Measurements from ENCODE around the gene CHD9NB.

The CHD9NB gene

DNA sequence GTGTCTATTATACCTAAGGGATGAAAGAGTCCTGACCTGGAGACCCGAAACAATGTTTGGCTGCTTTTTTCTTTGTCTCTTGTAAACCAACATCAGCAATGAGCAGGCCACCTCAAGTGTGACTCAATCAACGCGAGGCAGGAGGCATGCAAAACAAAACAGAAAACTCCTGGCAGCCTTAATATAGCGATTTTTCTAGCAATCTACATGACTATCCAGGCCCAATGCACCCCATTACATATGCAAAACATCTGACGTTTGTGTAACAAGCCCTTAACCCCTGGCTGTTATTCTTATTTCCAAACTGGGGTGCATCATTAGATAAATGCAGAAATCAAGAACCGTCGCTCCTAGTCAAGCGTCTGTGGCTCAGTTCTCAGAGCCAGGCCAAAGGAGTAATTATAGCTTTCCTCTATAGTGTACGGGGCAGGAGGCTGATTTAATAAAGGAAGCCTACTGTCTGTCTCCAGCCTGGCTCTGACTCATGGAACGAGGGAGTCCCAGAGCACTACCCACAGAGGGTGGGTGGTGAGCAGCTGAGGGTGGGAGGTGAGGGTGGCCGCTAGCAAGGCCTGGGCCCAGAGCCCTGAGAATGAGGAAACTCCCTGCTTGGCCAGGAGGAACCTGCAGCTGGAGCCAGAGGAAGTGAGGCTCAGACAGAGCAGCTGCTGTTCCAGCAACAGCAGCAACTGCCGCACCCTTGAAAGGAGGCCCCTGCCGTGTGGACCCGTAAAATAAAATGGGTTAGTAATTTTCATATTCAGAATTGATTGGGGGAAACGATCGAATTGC is 46.0 kb upstream of the CHD9NB start (continued):
- TF ChIP-seq ZNF391 (tag by site-specific recombination; IDR thresholded peaks at IDR 0.05; ENCODE audit: borderline replicate concordance, low read depth) (no peak), ZNF214 (tag by site-specific recombination; IDR thresholded peaks at IDR 0.05; ENCODE audit: borderline replicate concordance) (no peak), ZNF175 (tag by site-specific recombination; IDR thresholded peaks at IDR 0.05) (no peak)
- TF ChIP-seq, protein P1, sequence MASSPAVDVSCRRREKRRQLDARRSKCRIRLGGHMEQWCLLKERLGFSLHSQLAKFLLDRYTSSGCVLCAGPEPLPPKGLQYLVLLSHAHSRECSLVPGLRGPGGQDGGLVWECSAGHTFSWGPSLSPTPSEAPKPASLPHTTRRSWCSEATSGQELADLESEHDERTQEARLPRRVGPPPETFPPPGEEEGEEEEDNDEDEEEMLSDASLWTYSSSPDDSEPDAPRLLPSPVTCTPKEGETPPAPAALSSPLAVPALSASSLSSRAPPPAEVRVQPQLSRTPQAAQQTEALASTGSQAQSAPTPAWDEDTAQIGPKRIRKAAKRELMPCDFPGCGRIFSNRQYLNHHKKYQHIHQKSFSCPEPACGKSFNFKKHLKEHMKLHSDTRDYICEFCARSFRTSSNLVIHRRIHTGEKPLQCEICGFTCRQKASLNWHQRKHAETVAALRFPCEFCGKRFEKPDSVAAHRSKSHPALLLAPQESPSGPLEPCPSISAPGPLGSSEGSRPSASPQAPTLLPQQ (tag by site-specific recombination; IDR thresholded peaks at IDR 0.05), result peak; percentile 71
- TF ChIP-seq, protein P2, sequence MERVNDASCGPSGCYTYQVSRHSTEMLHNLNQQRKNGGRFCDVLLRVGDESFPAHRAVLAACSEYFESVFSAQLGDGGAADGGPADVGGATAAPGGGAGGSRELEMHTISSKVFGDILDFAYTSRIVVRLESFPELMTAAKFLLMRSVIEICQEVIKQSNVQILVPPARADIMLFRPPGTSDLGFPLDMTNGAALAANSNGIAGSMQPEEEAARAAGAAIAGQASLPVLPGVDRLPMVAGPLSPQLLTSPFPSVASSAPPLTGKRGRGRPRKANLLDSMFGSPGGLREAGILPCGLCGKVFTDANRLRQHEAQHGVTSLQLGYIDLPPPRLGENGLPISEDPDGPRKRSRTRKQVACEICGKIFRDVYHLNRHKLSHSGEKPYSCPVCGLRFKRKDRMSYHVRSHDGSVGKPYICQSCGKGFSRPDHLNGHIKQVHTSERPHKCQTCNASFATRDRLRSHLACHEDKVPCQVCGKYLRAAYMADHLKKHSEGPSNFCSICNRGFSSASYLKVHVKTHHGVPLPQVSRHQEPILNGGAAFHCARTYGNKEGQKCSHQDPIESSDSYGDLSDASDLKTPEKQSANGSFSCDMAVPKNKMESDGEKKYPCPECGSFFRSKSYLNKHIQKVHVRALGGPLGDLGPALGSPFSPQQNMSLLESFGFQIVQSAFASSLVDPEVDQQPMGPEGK (tag by site-specific recombination; IDR thresholded peaks at IDR 0.05), result peak; percentile 37

DNA sequence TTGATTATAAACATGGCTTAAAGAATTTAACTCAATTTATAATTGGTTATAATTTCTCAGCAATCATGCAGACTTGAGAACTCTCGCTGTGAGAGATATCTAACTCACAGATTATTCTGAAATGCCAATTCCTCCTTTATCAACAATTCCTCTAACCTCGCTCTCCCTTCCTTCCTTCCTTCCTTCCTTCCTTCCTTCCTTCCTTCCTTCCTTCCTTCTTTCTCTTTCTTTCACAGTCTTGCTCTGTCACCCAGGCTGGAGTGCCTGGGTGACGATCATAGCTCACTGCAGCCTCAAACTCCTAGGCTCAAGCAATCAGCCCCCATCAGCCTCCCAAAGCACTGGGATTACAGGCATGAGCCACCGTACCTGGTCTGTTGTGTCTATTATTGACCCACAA is 44.5 kb upstream of the CHD9NB start:
- Histone ChIP-seq H3K36me3 (ENCODE audit: control insufficient read depth in 2 of 2, insufficient read depth in 1 of 2, low read length in 2 of 2) (no peaks in the 10 kb centered on the region), H3K4me1 (ENCODE audit: control insufficient read depth, insufficient read depth, low read length) (peaks cover 17% of the 10 kb centered on the region), H3K27ac (ENCODE audit: extremely low read depth, low read depth, low read length) (no peak overlapping the region), H3K4me3 (ENCODE audit: low read depth, low read length) (no peak overlapping the region), H3K9me3 (ENCODE audit: control insufficient read depth, insufficient read depth, low read depth, low read length) (no peaks in the 10 kb centered on the region)
- ChIA-PET CTCF (no interaction called here), POLR2A (no interaction called here)
- no peak for TF ChIP-seq GLI2 (tag by site-specific recombination; IDR thresholded peaks at IDR 0.05; ENCODE audit: borderline replicate concordance, low read depth)
- TF ChIP-seq ZNF792 (tag by site-specific recombination; IDR thresholded peaks at IDR 0.05), result no peak
- TF ChIP-seq BCL11A (tag by site-specific recombination; IDR thresholded peaks at IDR 0.05; ENCODE audit: low read depth), result no peak
- TF ChIP-seq ZNF366 (tag by site-specific recombination; conservative IDR thresholded peaks at IDR 0.05), result peak; percentile 62; the same call in 1 of the 2 replicates
- TF ChIP-seq ZNF629 (tag by site-specific recombination; IDR thresholded peaks at IDR 0.05), result no peak
- no peak for TF ChIP-seq ZNF768 (tag by site-specific recombination; IDR thresholded peaks at IDR 0.05)

DNA sequence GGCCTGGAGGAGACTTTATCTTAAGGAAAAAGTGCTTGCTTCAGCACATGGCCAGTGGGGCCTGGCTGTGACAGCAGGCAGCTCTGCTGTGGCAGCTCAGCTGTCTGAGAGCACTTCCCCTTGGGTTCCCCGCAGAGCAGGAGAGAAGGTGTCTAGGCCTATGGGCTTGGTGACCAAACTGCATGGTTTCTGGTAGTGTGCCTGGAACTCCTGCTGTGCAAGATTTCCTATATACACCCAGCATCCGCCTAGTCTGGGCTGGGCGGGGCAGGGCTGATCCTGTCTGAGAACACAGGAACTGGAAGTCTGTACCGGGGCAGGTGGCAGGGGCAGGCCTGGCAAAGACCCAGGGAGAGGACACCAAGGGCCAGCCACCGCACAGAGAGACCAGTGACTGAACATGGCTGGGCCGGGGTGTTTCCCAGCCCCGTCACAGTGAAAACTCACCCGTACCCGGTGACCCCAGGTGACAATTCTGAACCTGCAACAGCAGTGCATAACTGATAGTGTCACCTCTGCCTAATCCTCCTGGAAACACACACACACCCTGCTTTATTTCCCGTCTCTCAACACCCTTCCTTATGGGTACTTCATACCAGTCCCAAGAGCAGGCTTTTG is 41.4 kb upstream of the CHD9NB start:
- ChIA-PET CTCF (interaction anchor here (0.6 kb wide), 1 partner anchor 72 kb away, joined by 3 read pairs; no protein-coding TSS in a partner anchor), POLR2A (interaction anchor here (0.6 kb wide), 1 partner anchor 428 kb away, joined by 3 read pairs; no protein-coding TSS in a partner anchor)
- H3K27ac ChIP-seq (ENCODE audit: extremely low read depth, low read depth, low read length), result no peak overlapping the region; the same call in 1 of the 2 replicates
- H3K9me3 ChIP-seq (ENCODE audit: control insufficient read depth, insufficient read depth, low read depth, low read length), result no peaks in the 10 kb centered on the region
- no peak overlapping the region for H3K4me3 ChIP-seq (ENCODE audit: low read depth, low read length)
- peaks cover 19% of the 10 kb centered on the region for H3K4me1 ChIP-seq (ENCODE audit: control insufficient read depth, insufficient read depth, low read length)
- TF ChIP-seq ZIC2 (tag by site-specific recombination; IDR thresholded peaks at IDR 0.05) (peak; percentile 92), KLF1 (tag by site-specific recombination; IDR thresholded peaks at IDR 0.05) (peak; percentile 92), ZNF214 (tag by site-specific recombination; IDR thresholded peaks at IDR 0.05; ENCODE audit: borderline replicate concordance) (no peak), ZNF416 (tag by site-specific recombination; IDR thresholded peaks at IDR 0.05) (no peak), GLIS1 (tag by site-specific recombination; IDR thresholded peaks at IDR 0.05) (peak; percentile 45; the same call in 1 of the 2 replicates)
- TF ChIP-seq, protein P3, sequence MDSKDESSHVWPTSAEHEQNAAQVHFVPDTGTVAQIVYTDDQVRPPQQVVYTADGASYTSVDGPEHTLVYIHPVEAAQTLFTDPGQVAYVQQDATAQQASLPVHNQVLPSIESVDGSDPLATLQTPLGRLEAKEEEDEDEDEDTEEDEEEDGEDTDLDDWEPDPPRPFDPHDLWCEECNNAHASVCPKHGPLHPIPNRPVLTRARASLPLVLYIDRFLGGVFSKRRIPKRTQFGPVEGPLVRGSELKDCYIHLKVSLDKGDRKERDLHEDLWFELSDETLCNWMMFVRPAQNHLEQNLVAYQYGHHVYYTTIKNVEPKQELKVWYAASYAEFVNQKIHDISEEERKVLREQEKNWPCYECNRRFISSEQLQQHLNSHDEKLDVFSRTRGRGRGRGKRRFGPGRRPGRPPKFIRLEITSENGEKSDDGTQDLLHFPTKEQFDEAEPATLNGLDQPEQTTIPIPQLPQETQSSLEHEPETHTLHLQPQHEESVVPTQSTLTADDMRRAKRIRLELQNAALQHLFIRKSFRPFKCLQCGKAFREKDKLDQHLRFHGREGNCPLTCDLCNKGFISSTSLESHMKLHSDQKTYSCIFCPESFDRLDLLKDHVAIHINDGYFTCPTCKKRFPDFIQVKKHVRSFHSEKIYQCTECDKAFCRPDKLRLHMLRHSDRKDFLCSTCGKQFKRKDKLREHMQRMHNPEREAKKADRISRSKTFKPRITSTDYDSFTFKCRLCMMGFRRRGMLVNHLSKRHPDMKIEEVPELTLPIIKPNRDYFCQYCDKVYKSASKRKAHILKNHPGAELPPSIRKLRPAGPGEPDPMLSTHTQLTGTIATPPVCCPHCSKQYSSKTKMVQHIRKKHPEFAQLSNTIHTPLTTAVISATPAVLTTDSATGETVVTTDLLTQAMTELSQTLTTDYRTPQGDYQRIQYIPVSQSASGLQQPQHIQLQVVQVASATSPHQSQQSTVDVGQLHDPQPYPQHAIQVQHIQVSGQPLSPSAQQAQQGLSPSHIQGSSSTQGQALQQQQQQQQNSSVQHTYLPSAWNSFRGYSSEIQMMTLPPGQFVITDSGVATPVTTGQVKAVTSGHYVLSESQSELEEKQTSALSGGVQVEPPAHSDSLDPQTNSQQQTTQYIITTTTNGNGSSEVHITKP (tag by site-specific recombination; IDR thresholded peaks at IDR 0.05), result peak; percentile 46; the same call in 1 of the 2 replicates
- TF ChIP-seq, protein P4, sequence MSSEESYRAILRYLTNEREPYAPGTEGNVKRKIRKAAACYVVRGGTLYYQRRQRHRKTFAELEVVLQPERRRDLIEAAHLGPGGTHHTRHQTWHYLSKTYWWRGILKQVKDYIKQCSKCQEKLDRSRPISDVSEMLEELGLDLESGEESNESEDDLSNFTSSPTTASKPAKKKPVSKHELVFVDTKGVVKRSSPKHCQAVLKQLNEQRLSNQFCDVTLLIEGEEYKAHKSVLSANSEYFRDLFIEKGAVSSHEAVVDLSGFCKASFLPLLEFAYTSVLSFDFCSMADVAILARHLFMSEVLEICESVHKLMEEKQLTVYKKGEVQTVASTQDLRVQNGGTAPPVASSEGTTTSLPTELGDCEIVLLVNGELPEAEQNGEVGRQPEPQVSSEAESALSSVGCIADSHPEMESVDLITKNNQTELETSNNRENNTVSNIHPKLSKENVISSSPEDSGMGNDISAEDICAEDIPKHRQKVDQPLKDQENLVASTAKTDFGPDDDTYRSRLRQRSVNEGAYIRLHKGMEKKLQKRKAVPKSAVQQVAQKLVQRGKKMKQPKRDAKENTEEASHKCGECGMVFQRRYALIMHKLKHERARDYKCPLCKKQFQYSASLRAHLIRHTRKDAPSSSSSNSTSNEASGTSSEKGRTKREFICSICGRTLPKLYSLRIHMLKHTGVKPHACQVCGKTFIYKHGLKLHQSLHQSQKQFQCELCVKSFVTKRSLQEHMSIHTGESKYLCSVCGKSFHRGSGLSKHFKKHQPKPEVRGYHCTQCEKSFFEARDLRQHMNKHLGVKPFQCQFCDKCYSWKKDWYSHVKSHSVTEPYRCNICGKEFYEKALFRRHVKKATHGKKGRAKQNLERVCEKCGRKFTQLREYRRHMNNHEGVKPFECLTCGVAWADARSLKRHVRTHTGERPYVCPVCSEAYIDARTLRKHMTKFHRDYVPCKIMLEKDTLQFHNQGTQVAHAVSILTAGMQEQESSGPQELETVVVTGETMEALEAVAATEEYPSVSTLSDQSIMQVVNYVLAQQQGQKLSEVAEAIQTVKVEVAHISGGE (tag by site-specific recombination; conservative IDR thresholded peaks at IDR 0.05; ENCODE audit: low read depth), result peak; percentile 49; the same call in 1 of the 2 replicates
- H3K36me3 ChIP-seq (ENCODE audit: control insufficient read depth in 2 of 2, insufficient read depth in 1 of 2, low read length in 2 of 2), result no peaks in the 10 kb centered on the region

All from HEK293 (cell line).